Ishikawa (cell line): Measurements from ENCODE around the gene FAM177A1.

Experiments used
- EGR1 ChIP-seq: IDR thresholded peaks from 2 replicates; pipeline ENCODE4 v1.6.1; 2012
- EP300 ChIP-seq: IDR thresholded peaks from 2 replicates; pipeline ENCODE4 v1.6.1; 2012; ENCODE audit warnings: borderline replicate concordance
- USF1 ChIP-seq: IDR thresholded peaks from 2 replicates; pipeline ENCODE4 v1.6.1; 2012

GRCh38 chr14:35050652-35051051 is 4.6 kb downstream of the FAM177A1 start:
- TF ChIP-seq EGR1, result no peak
- TF ChIP-seq EP300, result no peak
- TF ChIP-seq USF1, result no peak
